IMR-90 (cell line): ENCODE data around the gene KCNAB1.

ENCODE experiments used
- CTCF ChIP-seq: conservative IDR thresholded peaks from 2 replicates; pipeline ENCODE4 v1.5.1; 2012; ENCODE audit warnings: mild to moderate bottlenecking, low read depth, low read length, improper control_type of control experiment
- MXI1 ChIP-seq: IDR thresholded peaks from 2 replicates; pipeline ENCODE4 v1.6.1; 2012; ENCODE audit warnings: low read depth, mild to moderate bottlenecking, low read length, moderate library complexity, borderline replicate concordance
- NFE2L2 ChIP-seq: fragments of 150-350 bp; IDR thresholded peaks from 2 replicates; pipeline ENCODE4 v1.6.1; 2016; ENCODE audit warnings: low read depth, mild to moderate bottlenecking, low read length
- POLR2A ChIP-seq: IDR thresholded peaks from 2 replicates; pipeline ENCODE4 v1.6.1; 2012; ENCODE audit warnings: mild to moderate bottlenecking, low read depth, low read length
- RCOR1 ChIP-seq: IDR thresholded peaks from 2 replicates; pipeline ENCODE4 v1.6.1; 2012; ENCODE audit warnings: mild to moderate bottlenecking, low read length, improper control_type of control experiment; ENCODE audit not compliant: insufficient replicate concordance
- RFX5 ChIP-seq: IDR thresholded peaks from 2 replicates; pipeline ENCODE4 v1.8.0; 2012; ENCODE audit warnings: low read depth, mild to moderate bottlenecking, low read length, moderate library complexity

DNA sequence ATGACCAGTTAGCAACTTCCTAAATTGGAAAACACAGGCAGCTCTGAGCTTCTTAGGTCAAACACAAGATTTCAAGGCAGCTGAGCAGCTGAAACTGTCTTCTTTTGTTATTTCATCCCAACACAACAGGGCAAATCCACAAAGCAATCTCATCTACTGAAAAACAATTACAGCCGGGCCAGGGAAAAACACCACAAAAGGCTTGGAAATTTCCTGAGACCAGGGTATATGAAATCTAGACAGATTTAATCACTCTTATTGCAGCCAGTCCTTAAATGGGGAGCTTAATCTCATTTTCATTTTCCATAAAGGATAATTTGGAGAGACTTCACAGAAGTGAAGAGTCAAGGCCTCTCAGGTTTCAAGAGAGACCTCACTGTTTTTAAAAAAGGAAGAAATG, 252.7 kb downstream of the KCNAB1 start:
- TF ChIP-seq CTCF (no peak), RFX5 (no peak), POLR2A (no peak), RCOR1 (no peak), NFE2L2 (no peak), MXI1 (no peak)
